ENCODE measurements around the gene PLCB4. TPM values are rescaled to one million over a fixed set of nuclear protein-coding genes. Genes with fewer than 3 reads are reported as not detected.

PLCB4 gene
- total RNA-seq, 1 experiment from 2014 or later: 12.6 TPM

DNA sequence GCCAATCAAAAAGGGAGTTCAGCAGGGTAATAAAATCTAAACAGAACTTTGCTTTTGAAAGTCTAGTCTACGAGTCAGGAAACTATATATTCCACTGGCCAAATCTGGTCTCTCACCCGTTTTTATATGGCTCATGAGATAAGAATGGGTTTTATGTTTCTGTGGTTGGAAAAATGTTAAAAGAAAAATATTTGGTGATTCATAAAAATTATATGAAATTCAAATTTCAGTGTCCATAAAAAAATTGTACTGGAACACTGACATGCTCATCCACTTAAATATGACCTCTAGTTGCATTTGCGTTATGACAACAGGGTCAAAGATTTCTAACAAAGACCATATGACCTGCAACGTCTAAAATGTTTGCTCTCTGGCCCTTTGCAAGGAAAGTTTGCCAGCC is 423.2 kb downstream of the PLCB4 start (continued):
- TF ChIP-seq CDX4 (CRISPR knock-in tag; IDR thresholded peaks at IDR 0.05; ENCODE audit: borderline replicate concordance) (no peak), ZBTB21 (CRISPR knock-in tag; IDR thresholded peaks at IDR 0.05; ENCODE audit: borderline replicate concordance) (no peak), TCF7 (CRISPR knock-in tag; IDR thresholded peaks at IDR 0.05; ENCODE audit: low read depth) (no peak), NR2C2 (CRISPR knock-in tag; IDR thresholded peaks at IDR 0.05) (no peak), MXD4 (CRISPR knock-in tag; IDR thresholded peaks at IDR 0.05; ENCODE audit: borderline replicate concordance) (no peak), MLX (CRISPR knock-in tag; IDR thresholded peaks at IDR 0.05) (no peak), GRHL2 (CRISPR knock-in tag; IDR thresholded peaks at IDR 0.05; ENCODE audit: insufficient replicate concordance, severe bottlenecking) (no peak)

DNA sequence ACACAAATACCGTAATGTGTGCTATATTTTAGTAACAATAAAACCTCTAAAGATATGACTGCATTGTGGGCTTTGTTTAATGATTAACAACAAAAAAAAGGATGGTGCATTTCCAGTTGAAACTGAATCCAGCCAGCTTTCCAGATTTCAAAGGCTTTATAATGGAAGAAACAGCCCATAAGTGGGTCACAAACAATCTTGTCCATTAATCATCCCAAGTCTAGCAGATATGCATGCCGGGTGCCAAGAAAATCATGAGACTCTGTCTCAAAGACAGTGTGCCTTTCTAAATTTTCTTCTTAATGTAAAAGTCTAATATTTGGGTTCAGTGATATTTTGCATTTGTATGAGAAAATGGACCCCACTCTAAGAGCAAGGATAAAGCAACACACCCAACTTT is 424.9 kb downstream of the PLCB4 start:
- no peak overlapping the region for H3K4me3 Mint-ChIP-seq
- ChIA-PET CTCF (interaction anchor here (1.0 kb wide), 1 partner anchor 26 kb away, joined by 3 read pairs; no protein-coding TSS in a partner anchor), POLR2A (no interaction called here)
- H3K27ac Mint-ChIP-seq: no peak overlapping the region
- TF ChIP-seq ZBTB43 (CRISPR knock-in tag; IDR thresholded peaks at IDR 0.05) (no peak), MLX (CRISPR knock-in tag; IDR thresholded peaks at IDR 0.05) (no peak), ZNF219 (CRISPR knock-in tag; IDR thresholded peaks at IDR 0.05; ENCODE audit: borderline replicate concordance) (no peak), E2F1 (CRISPR knock-in tag; IDR thresholded peaks at IDR 0.05) (no peak)
- TF ChIP-seq, protein P1, sequence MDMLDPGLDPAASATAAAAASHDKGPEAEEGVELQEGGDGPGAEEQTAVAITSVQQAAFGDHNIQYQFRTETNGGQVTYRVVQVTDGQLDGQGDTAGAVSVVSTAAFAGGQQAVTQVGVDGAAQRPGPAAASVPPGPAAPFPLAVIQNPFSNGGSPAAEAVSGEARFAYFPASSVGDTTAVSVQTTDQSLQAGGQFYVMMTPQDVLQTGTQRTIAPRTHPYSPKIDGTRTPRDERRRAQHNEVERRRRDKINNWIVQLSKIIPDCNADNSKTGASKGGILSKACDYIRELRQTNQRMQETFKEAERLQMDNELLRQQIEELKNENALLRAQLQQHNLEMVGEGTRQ (CRISPR knock-in tag; IDR thresholded peaks at IDR 0.05): no peak
- TF ChIP-seq, protein P2, sequence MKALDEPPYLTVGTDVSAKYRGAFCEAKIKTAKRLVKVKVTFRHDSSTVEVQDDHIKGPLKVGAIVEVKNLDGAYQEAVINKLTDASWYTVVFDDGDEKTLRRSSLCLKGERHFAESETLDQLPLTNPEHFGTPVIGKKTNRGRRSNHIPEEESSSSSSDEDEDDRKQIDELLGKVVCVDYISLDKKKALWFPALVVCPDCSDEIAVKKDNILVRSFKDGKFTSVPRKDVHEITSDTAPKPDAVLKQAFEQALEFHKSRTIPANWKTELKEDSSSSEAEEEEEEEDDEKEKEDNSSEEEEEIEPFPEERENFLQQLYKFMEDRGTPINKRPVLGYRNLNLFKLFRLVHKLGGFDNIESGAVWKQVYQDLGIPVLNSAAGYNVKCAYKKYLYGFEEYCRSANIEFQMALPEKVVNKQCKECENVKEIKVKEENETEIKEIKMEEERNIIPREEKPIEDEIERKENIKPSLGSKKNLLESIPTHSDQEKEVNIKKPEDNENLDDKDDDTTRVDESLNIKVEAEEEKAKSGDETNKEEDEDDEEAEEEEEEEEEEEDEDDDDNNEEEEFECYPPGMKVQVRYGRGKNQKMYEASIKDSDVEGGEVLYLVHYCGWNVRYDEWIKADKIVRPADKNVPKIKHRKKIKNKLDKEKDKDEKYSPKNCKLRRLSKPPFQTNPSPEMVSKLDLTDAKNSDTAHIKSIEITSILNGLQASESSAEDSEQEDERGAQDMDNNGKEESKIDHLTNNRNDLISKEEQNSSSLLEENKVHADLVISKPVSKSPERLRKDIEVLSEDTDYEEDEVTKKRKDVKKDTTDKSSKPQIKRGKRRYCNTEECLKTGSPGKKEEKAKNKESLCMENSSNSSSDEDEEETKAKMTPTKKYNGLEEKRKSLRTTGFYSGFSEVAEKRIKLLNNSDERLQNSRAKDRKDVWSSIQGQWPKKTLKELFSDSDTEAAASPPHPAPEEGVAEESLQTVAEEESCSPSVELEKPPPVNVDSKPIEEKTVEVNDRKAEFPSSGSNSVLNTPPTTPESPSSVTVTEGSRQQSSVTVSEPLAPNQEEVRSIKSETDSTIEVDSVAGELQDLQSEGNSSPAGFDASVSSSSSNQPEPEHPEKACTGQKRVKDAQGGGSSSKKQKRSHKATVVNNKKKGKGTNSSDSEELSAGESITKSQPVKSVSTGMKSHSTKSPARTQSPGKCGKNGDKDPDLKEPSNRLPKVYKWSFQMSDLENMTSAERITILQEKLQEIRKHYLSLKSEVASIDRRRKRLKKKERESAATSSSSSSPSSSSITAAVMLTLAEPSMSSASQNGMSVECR (CRISPR knock-in tag; IDR thresholded peaks at IDR 0.05; ENCODE audit: borderline replicate concordance): no peak
- TF ChIP-seq, protein P3, sequence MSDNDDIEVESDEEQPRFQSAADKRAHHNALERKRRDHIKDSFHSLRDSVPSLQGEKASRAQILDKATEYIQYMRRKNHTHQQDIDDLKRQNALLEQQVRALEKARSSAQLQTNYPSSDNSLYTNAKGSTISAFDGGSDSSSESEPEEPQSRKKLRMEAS (CRISPR knock-in tag; IDR thresholded peaks at IDR 0.05): no peak
- no peak for DNase-seq (ENCODE audit: low spot score)
- H3K36me3 Mint-ChIP-seq: no peaks in the 10 kb centered on the region
- no peak for ATAC-seq
- 0 out of 2 replicates have a peak, but pooled peaks cover 10% of the 10 kb centered on the region for H3K9me3 Mint-ChIP-seq
- H3K4me1 Mint-ChIP-seq: no peaks in the 10 kb centered on the region
- H3K27me3 Mint-ChIP-seq (ENCODE audit: low read depth): peaks cover 5% of the 10 kb centered on the region

Data from WTC11 (cell line).